Measurements from ENCODE around the gene BRWD1. TPM values are rescaled to one million over a fixed set of nuclear protein-coding genes. Genes with fewer than 3 reads are reported as not detected.

BRWD1 gene
- total RNA-seq, 1 experiment from 2014 or later = 53.3 TPM

DNA sequence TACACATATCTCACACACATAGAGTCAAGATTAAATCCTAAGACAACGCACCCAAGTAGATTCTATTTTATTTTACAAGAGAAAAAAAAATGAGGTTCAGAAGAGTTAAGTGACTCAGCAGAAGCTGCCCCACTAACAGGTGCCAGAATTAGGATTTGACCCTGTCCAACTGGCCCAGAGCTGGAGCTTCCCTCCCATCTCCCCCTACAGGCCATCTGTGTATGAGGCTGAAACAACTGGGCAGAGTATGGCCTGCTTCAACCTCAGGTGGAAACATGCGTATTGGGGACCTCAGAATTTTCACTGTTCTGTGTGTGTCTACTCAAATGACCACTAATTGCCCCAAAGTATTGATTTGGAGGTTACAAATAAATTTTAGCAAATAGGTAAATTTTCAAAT, 160.1 kb downstream of the BRWD1 start:
- TF ChIP-seq ZNF138 (CRISPR knock-in tag; conservative IDR thresholded peaks at IDR 0.05) (no peak), MXD4 (CRISPR knock-in tag; IDR thresholded peaks at IDR 0.05; ENCODE audit: borderline replicate concordance) (no peak), NFYB (CRISPR knock-in tag; conservative IDR thresholded peaks at IDR 0.05; ENCODE audit: low read depth) (no peak), E2F5 (CRISPR knock-in tag; IDR thresholded peaks at IDR 0.05) (no peak), ZBTB21 (CRISPR knock-in tag; IDR thresholded peaks at IDR 0.05; ENCODE audit: borderline replicate concordance) (no peak), ELF4 (CRISPR knock-in tag; IDR thresholded peaks at IDR 0.05; ENCODE audit: low read depth) (no peak), NR3C1 (CRISPR knock-in tag; conservative IDR thresholded peaks at IDR 0.05; ENCODE audit: low read depth) (no peak), ZNF671 (CRISPR knock-in tag; IDR thresholded peaks at IDR 0.05) (no peak), ZNF317 (CRISPR knock-in tag; IDR thresholded peaks at IDR 0.05; ENCODE audit: borderline replicate concordance, low read depth) (no peak)
- TF ChIP-seq, protein P1, sequence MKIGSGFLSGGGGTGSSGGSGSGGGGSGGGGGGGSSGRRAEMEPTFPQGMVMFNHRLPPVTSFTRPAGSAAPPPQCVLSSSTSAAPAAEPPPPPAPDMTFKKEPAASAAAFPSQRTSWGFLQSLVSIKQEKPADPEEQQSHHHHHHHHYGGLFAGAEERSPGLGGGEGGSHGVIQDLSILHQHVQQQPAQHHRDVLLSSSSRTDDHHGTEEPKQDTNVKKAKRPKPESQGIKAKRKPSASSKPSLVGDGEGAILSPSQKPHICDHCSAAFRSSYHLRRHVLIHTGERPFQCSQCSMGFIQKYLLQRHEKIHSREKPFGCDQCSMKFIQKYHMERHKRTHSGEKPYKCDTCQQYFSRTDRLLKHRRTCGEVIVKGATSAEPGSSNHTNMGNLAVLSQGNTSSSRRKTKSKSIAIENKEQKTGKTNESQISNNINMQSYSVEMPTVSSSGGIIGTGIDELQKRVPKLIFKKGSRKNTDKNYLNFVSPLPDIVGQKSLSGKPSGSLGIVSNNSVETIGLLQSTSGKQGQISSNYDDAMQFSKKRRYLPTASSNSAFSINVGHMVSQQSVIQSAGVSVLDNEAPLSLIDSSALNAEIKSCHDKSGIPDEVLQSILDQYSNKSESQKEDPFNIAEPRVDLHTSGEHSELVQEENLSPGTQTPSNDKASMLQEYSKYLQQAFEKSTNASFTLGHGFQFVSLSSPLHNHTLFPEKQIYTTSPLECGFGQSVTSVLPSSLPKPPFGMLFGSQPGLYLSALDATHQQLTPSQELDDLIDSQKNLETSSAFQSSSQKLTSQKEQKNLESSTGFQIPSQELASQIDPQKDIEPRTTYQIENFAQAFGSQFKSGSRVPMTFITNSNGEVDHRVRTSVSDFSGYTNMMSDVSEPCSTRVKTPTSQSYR (CRISPR knock-in tag; IDR thresholded peaks at IDR 0.05) = no peak
- TF ChIP-seq, protein P2, sequence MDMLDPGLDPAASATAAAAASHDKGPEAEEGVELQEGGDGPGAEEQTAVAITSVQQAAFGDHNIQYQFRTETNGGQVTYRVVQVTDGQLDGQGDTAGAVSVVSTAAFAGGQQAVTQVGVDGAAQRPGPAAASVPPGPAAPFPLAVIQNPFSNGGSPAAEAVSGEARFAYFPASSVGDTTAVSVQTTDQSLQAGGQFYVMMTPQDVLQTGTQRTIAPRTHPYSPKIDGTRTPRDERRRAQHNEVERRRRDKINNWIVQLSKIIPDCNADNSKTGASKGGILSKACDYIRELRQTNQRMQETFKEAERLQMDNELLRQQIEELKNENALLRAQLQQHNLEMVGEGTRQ (CRISPR knock-in tag; IDR thresholded peaks at IDR 0.05) = no peak
- TF ChIP-seq, protein P3, sequence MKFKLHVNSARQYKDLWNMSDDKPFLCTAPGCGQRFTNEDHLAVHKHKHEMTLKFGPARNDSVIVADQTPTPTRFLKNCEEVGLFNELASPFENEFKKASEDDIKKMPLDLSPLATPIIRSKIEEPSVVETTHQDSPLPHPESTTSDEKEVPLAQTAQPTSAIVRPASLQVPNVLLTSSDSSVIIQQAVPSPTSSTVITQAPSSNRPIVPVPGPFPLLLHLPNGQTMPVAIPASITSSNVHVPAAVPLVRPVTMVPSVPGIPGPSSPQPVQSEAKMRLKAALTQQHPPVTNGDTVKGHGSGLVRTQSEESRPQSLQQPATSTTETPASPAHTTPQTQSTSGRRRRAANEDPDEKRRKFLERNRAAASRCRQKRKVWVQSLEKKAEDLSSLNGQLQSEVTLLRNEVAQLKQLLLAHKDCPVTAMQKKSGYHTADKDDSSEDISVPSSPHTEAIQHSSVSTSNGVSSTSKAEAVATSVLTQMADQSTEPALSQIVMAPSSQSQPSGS (CRISPR knock-in tag; IDR thresholded peaks at IDR 0.05; ENCODE audit: borderline replicate concordance, low read depth) = no peak
- Mint-ChIP-seq H3K27me3 (ENCODE audit: low read depth) (no peaks in the 10 kb centered on the region; the same call in 1 of the 2 replicates), H3K27ac (no peak overlapping the region), H3K4me1 (no peaks in the 10 kb centered on the region), H3K9me3 (peaks cover 4% of the 10 kb centered on the region), H3K36me3 (peaks cover 10% of the 10 kb centered on the region), H3K4me3 (no peak overlapping the region)
- DNase-seq (ENCODE audit: low spot score) (peak; percentile 25), ATAC-seq (peak; percentile 84)
- ChIA-PET POLR2A (no interaction called here), CTCF (interaction anchor here (0.7 to 1.3 kb wide), 9 partner anchors 8 to 350 kb away, joined by 3 to 6 read pairs (median 4); partner anchors contain the start of gene PSMG1)

- no peak overlapping the region for H3K27ac Mint-ChIP-seq
- H3K9me3 Mint-ChIP-seq = no peaks in the 10 kb centered on the region
- H3K4me1 Mint-ChIP-seq = no peaks in the 10 kb centered on the region
- ChIA-PET CTCF (no interaction called here), POLR2A (no interaction called here)
- H3K4me3 Mint-ChIP-seq = no peak overlapping the region
- ATAC-seq = no peak
- H3K36me3 Mint-ChIP-seq = peaks cover 6% of the 10 kb centered on the region; the same call in 1 of the 2 replicates
- TF ChIP-seq ZBTB21 (CRISPR knock-in tag; IDR thresholded peaks at IDR 0.05; ENCODE audit: borderline replicate concordance) = no peak
- no peak for TF ChIP-seq ZNF138 (CRISPR knock-in tag; conservative IDR thresholded peaks at IDR 0.05)
- TF ChIP-seq ATF6 (CRISPR knock-in tag; IDR thresholded peaks at IDR 0.05) = no peak
- TF ChIP-seq, protein P1 (CRISPR knock-in tag; IDR thresholded peaks at IDR 0.05) = no peak
- TF ChIP-seq, protein P4, sequence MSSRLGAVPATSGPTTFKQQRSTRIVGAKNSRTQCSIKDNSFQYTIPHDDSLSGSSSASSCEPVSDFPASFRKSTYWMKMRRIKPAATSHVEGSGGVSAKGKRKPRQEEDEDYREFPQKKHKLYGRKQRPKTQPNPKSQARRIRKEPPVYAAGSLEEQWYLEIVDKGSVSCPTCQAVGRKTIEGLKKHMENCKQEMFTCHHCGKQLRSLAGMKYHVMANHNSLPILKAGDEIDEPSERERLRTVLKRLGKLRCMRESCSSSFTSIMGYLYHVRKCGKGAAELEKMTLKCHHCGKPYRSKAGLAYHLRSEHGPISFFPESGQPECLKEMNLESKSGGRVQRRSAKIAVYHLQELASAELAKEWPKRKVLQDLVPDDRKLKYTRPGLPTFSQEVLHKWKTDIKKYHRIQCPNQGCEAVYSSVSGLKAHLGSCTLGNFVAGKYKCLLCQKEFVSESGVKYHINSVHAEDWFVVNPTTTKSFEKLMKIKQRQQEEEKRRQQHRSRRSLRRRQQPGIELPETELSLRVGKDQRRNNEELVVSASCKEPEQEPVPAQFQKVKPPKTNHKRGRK (CRISPR knock-in tag; IDR thresholded peaks at IDR 0.05; ENCODE audit: borderline replicate concordance) = no peak
- no peak for TF ChIP-seq TP53 (CRISPR knock-in tag; IDR thresholded peaks at IDR 0.05)
- no peak for DNase-seq (ENCODE audit: low spot score)
- H3K27me3 Mint-ChIP-seq (ENCODE audit: low read depth) = no peaks in the 10 kb centered on the region; the same call in 1 of the 2 replicates
These were observed 161.2 kb downstream of the BRWD1 start for GRCh38 chr21:39152271-39152670.

Data from WTC11 (cell line).